ENCODE measurements around the gene TAF4.
"Not testable (repeated sequence)": the region's sequence is repeated elsewhere in the genome, so short reads cannot be mapped to it uniquely, and the experiment has no call there.

The TAF4 gene

GRCh38 chr20:61949714-61950640 lies 115.7 kb downstream of the TAF4 start:
- no peak for DNase-seq

GRCh38 chr20:61949363-61949713 lies 116.3 kb downstream of the TAF4 start:
- no peak for DNase-seq

GRCh38 chr20:61948586-61949362 lies 116.9 kb downstream of the TAF4 start:
- no peak for DNase-seq

GRCh38 chr20:61948056-61948455 lies 117.6 kb downstream of the TAF4 start:
- not testable (repeated sequence) for DNase-seq

GRCh38 chr20:61945495-61945894 lies 120.2 kb downstream of the TAF4 start:
- DNase-seq = not testable (repeated sequence)

- DNase-seq = not testable (repeated sequence)
Observed at GRCh38 chr20:61944967-61945366, 120.7 kb downstream of the TAF4 start.

GRCh38 chr20:61942526-61942925 lies 123.2 kb downstream of the TAF4 start:
- DNase-seq = no peak

- no peak for DNase-seq
Observed at GRCh38 chr20:61941721-61942405, 123.8 kb downstream of the TAF4 start.

- no peak for DNase-seq
Observed at GRCh38 chr20:61940976-61941720, 124.5 kb downstream of the TAF4 start.

- no peak for DNase-seq
Observed at GRCh38 chr20:61940491-61940890, 125.2 kb downstream of the TAF4 start.

- DNase-seq = no peak
Observed at GRCh38 chr20:61939691-61940360, 125.9 kb downstream of the TAF4 start.

GRCh38 chr20:61938839-61939690 lies 126.6 kb downstream of the TAF4 start:
- no peak for DNase-seq

- no peak for DNase-seq
Observed at GRCh38 chr20:61937963-61938838, 127.5 kb downstream of the TAF4 start.

- DNase-seq = no peak
Observed at GRCh38 chr20:61937146-61937962, 128.3 kb downstream of the TAF4 start.

- no peak for DNase-seq
Observed at GRCh38 chr20:61936701-61937131, 129.0 kb downstream of the TAF4 start.

GRCh38 chr20:61935926-61936700 lies 129.6 kb downstream of the TAF4 start:
- DNase-seq = no peak
